ENCODE measurements around the gene SLC44A1.

Gene SLC44A1

GRCh38 chr9:105328872-105329718 is 84.6 kb downstream of the SLC44A1 start:
- Mint-ChIP-seq H3K36me3 (peaks cover 4% of the 10 kb centered on the region), H3K27ac (no peak overlapping the region), H3K9me3 (no peaks in the 10 kb centered on the region), H3K27me3 (no peaks in the 10 kb centered on the region), H3K4me3 (no peak overlapping the region), H3K4me1 (peaks cover 9% of the 10 kb centered on the region)

DNA sequence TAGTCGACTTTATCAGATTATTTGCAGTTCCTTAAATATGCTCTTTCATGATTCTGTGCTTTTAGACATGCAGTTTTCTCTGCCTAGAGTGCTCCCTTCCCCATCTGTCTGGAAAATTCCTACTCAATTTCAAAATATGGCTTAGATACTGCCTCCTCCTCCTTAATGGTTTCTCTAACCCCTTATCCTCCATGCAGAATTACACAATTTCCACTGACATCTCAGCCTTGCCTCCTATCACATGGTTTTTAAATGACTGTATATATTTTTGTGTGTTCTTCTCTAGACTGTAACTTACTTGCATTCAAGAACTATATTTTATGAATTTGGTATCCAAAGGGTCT is 85.2 kb downstream of the SLC44A1 start:
- Mint-ChIP-seq H3K36me3 (peaks cover 4% of the 10 kb centered on the region), H3K4me3 (no peak overlapping the region), H3K27ac (no peak overlapping the region), H3K4me1 (peaks cover 9% of the 10 kb centered on the region), H3K27me3 (no peaks in the 10 kb centered on the region), H3K9me3 (no peaks in the 10 kb centered on the region)

DNA sequence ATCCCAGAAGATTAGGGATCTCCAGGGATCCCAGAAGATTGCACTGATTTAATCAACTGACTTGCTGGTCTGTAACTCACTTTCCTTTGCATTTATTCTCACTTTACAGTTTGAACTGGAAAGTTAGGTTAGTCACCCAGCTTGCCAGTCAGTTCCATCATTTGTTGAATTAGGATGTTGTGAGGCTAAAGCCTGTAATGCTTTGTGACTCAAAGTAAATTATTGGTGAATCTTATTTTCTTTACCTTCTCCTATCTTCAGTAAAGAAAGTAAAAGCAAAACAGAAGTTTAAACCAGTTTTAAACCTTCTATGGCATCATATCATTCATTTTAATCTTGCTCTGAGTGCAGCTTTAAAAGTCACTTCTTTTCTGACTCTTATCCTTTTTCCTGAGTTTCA is 85.8 kb downstream of the SLC44A1 start:
- Mint-ChIP-seq H3K4me3 (no peak overlapping the region), H3K36me3 (peaks cover 2% of the 10 kb centered on the region), H3K27ac (no peak overlapping the region), H3K4me1 (peaks cover 9% of the 10 kb centered on the region), H3K9me3 (no peaks in the 10 kb centered on the region), H3K27me3 (no peaks in the 10 kb centered on the region)

GRCh38 chr9:105330755-105331154 is 86.3 kb downstream of the SLC44A1 start:
- Mint-ChIP-seq H3K4me1 (peaks cover 9% of the 10 kb centered on the region), H3K27ac (no peak overlapping the region), H3K36me3 (peaks cover 2% of the 10 kb centered on the region), H3K27me3 (no peaks in the 10 kb centered on the region), H3K9me3 (no peaks in the 10 kb centered on the region), H3K4me3 (no peak overlapping the region)

GRCh38 chr9:105331160-105331559 is 86.7 kb downstream of the SLC44A1 start:
- Mint-ChIP-seq H3K9me3 (no peaks in the 10 kb centered on the region), H3K4me1 (peaks cover 9% of the 10 kb centered on the region), H3K27me3 (no peaks in the 10 kb centered on the region), H3K36me3 (peaks cover 3% of the 10 kb centered on the region), H3K27ac (no peak overlapping the region), H3K4me3 (no peak overlapping the region)

GRCh38 chr9:105331755-105332154 is 87.3 kb downstream of the SLC44A1 start:
- Mint-ChIP-seq H3K36me3 (peaks cover 5% of the 10 kb centered on the region), H3K4me3 (no peak overlapping the region), H3K27me3 (no peaks in the 10 kb centered on the region), H3K27ac (no peak overlapping the region), H3K4me1 (peaks cover 9% of the 10 kb centered on the region), H3K9me3 (no peaks in the 10 kb centered on the region)

DNA sequence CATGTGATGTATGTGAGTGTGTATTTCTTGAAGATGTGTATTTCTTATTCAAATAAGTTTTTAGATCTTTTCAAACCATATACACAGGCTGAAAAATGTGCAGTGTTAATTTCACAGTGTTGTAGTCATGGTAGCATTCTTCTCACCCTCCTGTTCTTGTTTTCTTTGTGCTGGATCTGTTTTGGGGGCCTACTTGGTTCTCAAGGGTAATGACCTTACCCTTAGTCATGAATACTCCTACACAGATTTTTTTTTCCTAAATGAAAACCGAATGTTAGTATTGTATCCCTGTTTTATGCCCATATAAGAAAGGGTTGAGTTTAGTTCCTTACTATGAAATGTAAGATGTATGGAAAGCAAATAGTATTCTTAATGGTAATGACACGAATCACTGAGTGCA is 88.0 kb downstream of the SLC44A1 start:
- no peaks in the 10 kb centered on the region for H3K9me3 Mint-ChIP-seq
- H3K4me1 Mint-ChIP-seq: peaks cover 9% of the 10 kb centered on the region
- no peaks in the 10 kb centered on the region for H3K27me3 Mint-ChIP-seq
- H3K27ac Mint-ChIP-seq: no peak overlapping the region
- no peak overlapping the region for H3K4me3 Mint-ChIP-seq
- H3K36me3 Mint-ChIP-seq: peaks cover 6% of the 10 kb centered on the region

GRCh38 chr9:105333076-105333475 is 88.6 kb downstream of the SLC44A1 start:
- H3K36me3 Mint-ChIP-seq: peaks cover 6% of the 10 kb centered on the region
- no peaks in the 10 kb centered on the region for H3K27me3 Mint-ChIP-seq

GRCh38 chr9:105333811-105334210 is 89.4 kb downstream of the SLC44A1 start:
- no peaks in the 10 kb centered on the region for H3K9me3 Mint-ChIP-seq
- H3K36me3 Mint-ChIP-seq: peaks cover 7% of the 10 kb centered on the region
- no peaks in the 10 kb centered on the region for H3K27me3 Mint-ChIP-seq
- H3K27ac Mint-ChIP-seq: no peak overlapping the region
- peaks cover 9% of the 10 kb centered on the region for H3K4me1 Mint-ChIP-seq
- H3K4me3 Mint-ChIP-seq: no peak overlapping the region

More at GRCh38 chr9:105333076-105333475, 88.6 kb downstream of the SLC44A1 start:
- peaks cover 9% of the 10 kb centered on the region for H3K4me1 Mint-ChIP-seq
- H3K4me3 Mint-ChIP-seq: no peak overlapping the region
- no peak overlapping the region for H3K27ac Mint-ChIP-seq
- no peaks in the 10 kb centered on the region for H3K9me3 Mint-ChIP-seq

DNA sequence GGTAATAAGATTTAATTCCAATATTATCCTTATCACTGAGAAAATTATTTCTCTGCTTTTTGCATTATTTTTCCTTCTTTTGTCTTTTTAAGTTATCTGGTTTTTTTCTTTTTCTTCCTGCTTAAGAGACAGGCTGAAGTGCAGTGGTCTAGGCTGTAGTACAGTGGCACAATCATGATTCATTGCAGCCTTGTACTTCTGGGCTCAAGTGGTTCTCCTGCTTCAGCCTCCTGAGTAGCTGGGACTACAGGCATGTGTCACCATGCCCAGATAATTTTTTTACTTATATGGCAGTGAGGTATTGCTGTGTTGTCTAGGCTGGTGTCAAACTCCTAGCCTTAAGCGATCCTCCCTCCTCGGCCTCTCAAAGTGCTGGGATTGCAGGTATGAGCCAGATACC is 93.9 kb downstream of the SLC44A1 start:
- H3K9me3 Mint-ChIP-seq: no peaks in the 10 kb centered on the region
- H3K27me3 Mint-ChIP-seq: no peaks in the 10 kb centered on the region
- H3K4me1 Mint-ChIP-seq: peaks cover 28% of the 10 kb centered on the region
- no peak overlapping the region for H3K27ac Mint-ChIP-seq
- H3K4me3 Mint-ChIP-seq: no peak overlapping the region
- H3K36me3 Mint-ChIP-seq: peaks cover 12% of the 10 kb centered on the region

- no peak overlapping the region for H3K27ac Mint-ChIP-seq
- no peak overlapping the region for H3K4me3 Mint-ChIP-seq
- H3K4me1 Mint-ChIP-seq: peaks cover 28% of the 10 kb centered on the region
- H3K27me3 Mint-ChIP-seq: no peaks in the 10 kb centered on the region
- no peaks in the 10 kb centered on the region for H3K9me3 Mint-ChIP-seq
- H3K36me3 Mint-ChIP-seq: peaks cover 12% of the 10 kb centered on the region
Measured at GRCh38 chr9:105339849-105340248, 95.4 kb downstream of the SLC44A1 start.

GRCh38 chr9:105341434-105342146 is 97.1 kb downstream of the SLC44A1 start:
- H3K4me1 Mint-ChIP-seq: peaks cover 31% of the 10 kb centered on the region
- peaks cover 10% of the 10 kb centered on the region for H3K36me3 Mint-ChIP-seq
- peak overlapping the region; percentile 28 for H3K4me3 Mint-ChIP-seq
- no peaks in the 10 kb centered on the region for H3K9me3 Mint-ChIP-seq
- H3K27me3 Mint-ChIP-seq: no peaks in the 10 kb centered on the region
- no peak overlapping the region for H3K27ac Mint-ChIP-seq

DNA sequence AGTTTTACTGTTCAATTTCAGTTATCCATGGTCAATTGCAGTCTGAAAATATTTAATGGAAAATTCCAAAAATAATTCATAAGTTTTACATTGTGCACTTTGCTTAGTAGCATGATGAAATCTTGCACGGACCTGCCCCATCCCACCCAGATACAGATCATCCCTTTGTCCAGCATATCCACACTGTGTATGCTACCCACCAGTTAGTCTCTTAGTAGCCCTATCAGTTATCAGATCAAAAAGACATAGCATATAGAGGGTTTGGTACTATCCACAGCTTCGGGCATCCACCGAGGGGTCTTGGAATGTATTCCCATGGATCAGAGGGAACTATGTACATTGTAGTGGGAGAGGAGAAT is 97.7 kb downstream of the SLC44A1 start:
- Mint-ChIP-seq H3K27me3 (no peaks in the 10 kb centered on the region), H3K4me3 (peak overlapping the region; percentile 28), H3K4me1 (peaks cover 31% of the 10 kb centered on the region), H3K36me3 (peaks cover 7% of the 10 kb centered on the region), H3K27ac (no peak overlapping the region), H3K9me3 (no peaks in the 10 kb centered on the region)

GRCh38 chr9:105344283-105344682 is 99.8 kb downstream of the SLC44A1 start:
- Mint-ChIP-seq H3K9me3 (no peaks in the 10 kb centered on the region), H3K4me1 (peaks cover 31% of the 10 kb centered on the region), H3K4me3 (no peak overlapping the region), H3K27me3 (no peaks in the 10 kb centered on the region), H3K27ac (no peak overlapping the region), H3K36me3 (peaks cover 8% of the 10 kb centered on the region)

DNA sequence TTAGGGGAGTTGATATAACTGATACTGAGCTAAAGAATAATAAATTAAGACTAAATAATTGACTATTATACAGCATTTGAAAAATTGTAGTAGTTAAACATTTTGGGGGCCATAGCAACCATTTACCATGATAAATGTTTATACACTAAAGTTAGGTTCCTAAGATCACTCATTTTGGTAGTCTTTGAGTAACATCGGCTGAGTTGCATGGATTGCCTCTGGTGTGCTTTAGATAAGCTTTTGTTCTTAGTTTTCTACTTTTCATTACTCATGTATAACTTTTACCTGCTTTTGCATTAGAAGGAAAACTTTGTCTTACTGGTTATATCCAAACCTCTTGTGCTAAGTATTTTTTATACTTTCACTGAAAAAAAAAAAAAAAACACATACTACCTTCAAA is 101.2 kb downstream of the SLC44A1 start:
- no peaks in the 10 kb centered on the region for H3K9me3 Mint-ChIP-seq
- H3K27ac Mint-ChIP-seq: no peak overlapping the region
- peaks cover 21% of the 10 kb centered on the region for H3K4me1 Mint-ChIP-seq
- H3K36me3 Mint-ChIP-seq: peaks cover 3% of the 10 kb centered on the region
- H3K4me3 Mint-ChIP-seq: no peak overlapping the region
- H3K27me3 Mint-ChIP-seq: no peaks in the 10 kb centered on the region

DNA sequence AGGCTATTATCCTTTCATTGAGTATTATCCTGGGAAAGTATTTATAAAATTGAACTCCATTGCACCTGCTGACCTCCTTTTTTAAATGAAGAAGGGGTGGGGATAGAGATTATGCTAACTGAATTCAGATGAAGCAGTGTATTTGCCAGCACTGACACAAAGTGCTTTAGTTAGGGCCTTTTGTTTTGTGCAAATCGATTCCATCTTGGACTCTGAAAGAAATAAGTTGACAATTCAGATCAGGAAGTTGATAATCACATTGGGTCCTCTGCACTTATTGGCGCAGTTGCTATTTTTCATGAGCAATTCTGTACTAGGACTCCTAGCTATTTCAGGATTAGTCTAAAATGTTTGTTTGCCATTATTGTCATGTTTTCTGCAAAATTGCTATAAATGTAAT is 101.8 kb downstream of the SLC44A1 start:
- Mint-ChIP-seq H3K27me3 (no peaks in the 10 kb centered on the region), H3K4me1 (peaks cover 17% of the 10 kb centered on the region), H3K27ac (no peak overlapping the region), H3K9me3 (no peaks in the 10 kb centered on the region), H3K4me3 (no peak overlapping the region), H3K36me3 (peaks cover 3% of the 10 kb centered on the region)
